ENCODE measurements around the gene OR2A12.
A peak's percentile ranks its signal among the peaks of the same experiment; 100 is the strongest.
"Not testable (repeated sequence)": the region's sequence is repeated elsewhere in the genome, so short reads cannot be mapped to it uniquely, and the experiment has no call there.

The OR2A12 gene

DNA sequence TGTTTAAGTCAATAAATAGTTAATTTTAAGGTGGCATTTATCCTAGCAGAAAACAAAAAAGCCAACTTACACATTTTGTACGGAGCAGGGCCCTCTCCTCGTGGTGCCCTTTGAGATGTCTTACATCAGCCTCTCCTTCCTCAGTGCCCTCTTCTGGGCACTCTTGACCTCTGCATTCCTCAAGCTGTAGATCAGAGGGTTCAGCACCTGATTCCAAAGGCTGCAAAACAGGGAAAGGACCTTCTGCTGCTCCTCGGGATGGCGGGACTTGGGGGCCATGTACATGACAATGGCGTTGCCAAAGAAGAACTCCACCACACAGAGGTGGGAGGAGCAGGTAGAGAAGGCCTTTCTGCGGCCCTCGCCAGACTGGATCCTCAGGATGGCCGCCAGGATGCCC is 32.3 kb downstream of the OR2A12 start:
- no peak for DNase-seq (ENCODE audit: low spot score)

DNA sequence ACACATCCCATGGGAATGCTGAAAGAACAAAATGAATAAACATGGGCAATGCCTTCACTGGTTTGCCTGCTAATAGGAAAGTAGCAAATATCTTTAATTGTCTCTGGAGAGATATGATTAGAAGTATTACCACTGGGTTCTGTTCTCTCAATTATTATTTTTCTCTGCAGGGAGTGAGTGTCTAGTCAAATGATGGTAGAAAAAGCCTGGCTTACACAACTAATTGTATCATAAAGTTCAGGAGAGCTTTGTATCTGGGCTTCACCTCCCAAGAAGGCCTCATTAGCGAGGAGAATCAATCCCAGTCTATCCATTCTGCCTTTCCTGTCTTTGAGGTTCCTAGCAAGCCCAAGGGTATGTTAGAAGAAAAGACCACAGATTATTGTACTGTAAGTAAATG is 36.8 kb downstream of the OR2A12 start, which contains the start of gene OR2A14:
Gene OR2A14 (plus strand): TSS at position 301 of the 400 bp plus-strand sequence. CDS start 5,937 bp downstream, outside the sequence.
- no peak for DNase-seq (ENCODE audit: low spot score)

DNA sequence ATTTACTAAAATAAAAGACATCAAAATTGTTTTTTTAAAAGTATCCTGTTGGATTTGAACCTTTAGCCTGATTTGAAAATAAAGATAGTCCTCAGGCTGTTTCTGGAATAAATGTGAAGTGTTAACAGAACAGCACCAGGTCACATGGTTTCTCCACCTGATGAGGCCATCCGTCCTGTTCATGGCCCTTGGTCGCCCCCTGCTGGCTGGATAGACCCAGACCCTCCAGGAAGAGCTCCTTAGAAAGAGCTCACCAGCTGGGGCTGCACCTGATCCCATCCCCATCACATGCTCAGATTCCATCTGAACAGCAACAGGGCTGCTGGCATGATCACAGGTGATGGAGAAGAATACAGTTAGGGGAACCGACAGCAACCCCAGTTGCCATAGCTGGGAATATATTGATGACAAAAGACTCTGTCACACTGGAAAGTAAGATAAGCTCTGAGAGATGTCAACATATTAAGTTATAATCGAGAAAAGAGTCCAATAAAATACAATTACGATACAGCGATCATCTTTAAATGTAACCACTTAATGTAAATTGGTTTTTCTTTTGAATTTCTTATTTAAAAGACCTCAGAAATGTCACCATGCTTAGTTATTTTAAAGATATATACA is 41.7 kb downstream of the OR2A12 start:
- DNase-seq (ENCODE audit: low spot score) = peak; percentile 90

DNA sequence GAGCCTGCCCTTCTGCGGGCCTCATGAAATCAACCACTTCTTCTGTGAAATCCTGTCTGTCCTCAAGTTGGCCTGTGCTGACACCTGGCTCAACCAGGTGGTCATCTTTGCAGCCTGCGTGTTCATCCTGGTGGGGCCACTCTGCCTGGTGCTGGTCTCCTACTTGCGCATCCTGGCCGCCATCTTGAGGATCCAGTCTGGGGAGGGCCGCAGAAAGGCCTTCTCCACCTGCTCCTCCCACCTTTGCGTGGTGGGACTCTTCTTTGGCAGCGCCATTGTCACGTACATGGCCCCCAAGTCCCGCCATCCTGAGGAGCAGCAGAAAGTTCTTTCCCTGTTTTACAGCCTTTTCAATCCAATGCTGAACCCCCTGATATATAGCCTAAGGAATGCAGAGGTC is 43.5 kb downstream of the OR2A12 start:
- DNase-seq (ENCODE audit: low spot score) = not testable (repeated sequence)

DNA sequence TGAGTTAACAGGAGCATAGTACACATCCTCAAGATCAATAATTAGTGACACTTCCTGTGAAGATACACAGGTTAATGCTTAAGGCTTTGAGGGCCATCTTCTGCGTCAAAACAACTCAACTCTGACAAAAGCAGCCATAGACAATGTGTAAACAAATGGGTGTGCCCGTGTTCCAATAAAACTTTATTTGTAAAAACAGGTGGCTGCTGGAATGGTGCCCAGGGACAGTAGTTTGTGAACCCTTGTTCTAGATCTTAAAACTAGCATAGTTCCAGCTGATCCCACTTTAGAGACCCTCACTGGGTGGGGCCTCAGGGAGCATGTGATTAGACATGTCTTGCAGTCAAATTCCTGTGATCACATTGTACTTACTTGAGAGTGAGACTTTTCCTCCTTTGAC is 44.7 kb downstream of the OR2A12 start:
- DNase-seq (ENCODE audit: low spot score) = no peak

DNA sequence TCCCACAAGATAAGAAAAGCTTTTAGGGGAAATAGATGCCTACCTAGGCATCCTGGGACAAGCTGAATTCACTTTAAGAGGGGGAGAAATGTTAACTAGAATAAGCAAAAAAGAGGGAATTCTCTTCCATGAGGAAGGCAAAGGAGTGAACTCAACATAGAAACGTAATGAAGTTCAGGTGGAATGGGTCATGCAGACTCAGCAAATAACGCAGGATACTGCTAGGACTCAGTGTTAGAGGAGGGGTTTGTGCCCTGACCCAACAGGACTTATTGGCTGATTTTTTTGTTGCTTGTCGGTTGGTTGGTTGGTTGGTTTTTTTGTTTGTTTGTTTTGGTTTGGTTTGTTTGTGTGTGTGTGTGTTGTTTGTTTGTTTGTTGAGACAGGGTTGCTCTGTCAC is 46.2 kb downstream of the OR2A12 start:
- DNase-seq (ENCODE audit: low spot score) = no peak

DNA sequence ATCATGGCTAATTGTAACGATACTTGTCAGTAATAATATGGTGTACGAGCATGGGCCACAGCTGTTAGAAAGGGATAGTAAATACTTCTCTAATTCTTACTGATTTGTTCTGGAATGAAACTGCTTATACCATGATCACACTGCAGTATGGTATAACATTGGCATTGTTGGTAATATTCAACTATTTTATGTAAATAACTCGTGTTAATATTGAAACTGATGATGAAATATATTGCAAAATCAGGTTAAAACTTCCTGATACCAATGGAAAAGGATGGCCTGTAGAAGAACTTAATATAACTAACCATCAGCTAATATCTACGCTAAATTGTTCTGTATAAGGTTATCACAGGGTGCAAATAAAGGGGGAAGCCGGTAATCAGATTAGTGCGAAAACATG is 47.2 kb downstream of the OR2A12 start:
- DNase-seq (ENCODE audit: low spot score) = no peak

DNA sequence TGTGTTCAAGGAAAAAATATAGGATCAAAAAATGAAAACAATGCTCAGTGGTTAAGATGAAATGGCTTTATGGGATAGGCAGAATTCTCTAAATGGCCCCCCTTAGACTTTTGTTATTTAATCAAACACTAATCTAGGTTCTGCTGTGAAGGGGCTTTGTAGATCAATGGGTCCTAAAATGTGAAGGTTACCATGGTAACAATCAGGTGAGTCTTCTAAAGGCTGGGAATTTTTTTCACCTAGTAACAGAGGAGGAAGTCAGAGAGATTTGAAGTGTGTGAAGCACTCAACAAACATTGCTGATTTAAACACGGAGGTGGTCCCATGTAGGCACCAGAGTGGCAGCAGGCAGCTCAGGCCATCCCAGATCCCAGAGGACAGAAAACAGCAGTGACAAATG is 48.0 kb downstream of the OR2A12 start:
- no peak for DNase-seq (ENCODE audit: low spot score)

DNA sequence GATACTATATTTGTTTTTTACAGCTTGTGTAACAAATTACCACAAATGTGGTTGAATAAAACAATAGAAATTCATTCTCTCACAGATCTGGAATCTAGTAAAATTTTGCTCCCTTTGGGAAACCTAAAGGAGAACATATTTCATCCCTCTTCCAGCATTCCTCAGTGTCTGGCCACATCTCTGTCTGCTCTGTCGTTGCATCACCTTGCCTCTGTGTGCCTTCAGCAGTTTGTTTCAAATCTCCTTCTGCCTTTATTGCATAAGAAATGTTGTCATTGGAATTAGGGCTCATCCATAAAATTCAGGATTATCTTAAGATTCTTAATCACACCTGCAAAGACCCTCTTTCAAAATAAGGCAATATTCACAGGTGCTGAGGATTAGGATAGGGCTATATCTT is 51.4 kb downstream of the OR2A12 start:
- DNase-seq (ENCODE audit: low spot score) = no peak

DNA sequence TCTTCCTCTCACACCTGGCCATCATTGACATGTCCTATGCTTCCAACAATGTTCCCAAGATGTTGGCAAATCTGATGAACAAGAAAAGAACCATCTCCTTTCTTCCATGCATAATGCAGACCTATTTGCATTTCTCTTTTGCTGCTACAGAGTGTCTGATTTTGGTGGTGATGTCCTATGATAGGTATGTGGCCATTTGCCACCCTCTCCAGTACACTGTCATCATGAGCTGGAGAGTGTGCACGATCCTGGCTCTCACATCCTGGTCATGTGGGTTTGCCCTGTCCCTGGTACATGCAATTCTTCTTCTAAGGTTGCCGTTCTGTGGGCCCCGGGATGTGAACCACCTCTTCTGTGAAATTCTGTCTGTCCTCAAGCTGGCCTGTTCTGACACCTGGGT is 56.1 kb downstream of the OR2A12 start:
- no peak for DNase-seq (ENCODE audit: low spot score)

DNA sequence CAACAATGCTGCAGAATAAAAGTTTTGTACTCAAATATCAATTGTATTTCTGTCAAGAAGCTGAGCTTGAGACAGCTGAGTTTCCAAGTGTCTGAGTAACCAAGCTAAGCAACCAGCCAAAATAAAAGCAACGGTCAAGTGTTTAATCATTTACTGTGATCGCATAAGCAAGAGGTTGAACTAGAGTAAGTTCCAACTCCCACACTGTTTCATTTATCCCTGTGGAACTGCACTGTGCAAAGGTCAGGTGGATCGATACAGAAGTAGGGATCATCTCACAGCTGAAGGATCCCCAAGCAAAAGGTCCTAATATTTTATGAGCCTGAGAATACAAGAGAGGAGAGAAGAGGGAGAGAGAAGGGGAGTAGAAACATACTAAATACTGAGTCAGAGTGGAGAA is 58.3 kb downstream of the OR2A12 start:
- no peak for DNase-seq (ENCODE audit: low spot score)

DNA sequence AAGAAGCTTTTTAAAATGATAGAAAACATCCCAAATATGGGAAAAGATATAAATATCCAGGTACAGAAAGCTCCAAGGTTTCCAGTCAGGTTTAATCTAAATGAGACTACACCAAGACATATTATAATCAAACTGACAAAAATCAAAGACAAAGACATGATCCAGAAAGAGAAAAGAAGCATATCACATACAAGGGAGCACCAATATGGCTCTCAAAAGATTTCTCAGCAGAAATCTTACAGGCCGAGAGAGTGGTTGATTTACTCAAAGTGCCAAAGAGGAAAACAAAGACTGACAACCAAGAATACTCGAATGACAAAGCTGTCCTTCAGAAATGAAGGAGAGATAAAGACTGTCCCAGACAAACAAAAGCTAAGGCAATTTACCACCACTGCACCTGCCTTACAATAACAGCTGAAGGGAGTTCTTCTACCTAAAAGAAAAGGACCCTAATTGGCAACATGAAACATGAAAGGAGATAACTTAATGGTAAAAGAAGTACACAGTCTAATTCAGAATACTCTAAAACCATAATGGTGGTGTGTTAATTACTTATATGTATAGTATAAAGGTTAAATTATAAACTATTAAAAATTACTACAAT is 62.2 kb downstream of the OR2A12 start:
- DNase-seq (ENCODE audit: low spot score) = no peak

Measured in NAMALWA (cell line).